HAP-1 (cell line): ENCODE measurements around the gene LTB4R.
"Not testable (repeated sequence)": the region's sequence is repeated elsewhere in the genome, so short reads cannot be mapped to it uniquely, and the experiment has no call there.

Experiments
- DNase-seq, 2 experiments: peaks; one replicate each; pipeline ENCODE4 v3.0.0-alpha.2; 2016 to 2020; ENCODE audit warnings: low spot score in 2 of 2
- H3K27me3 ChIP-seq: fragments of 250-450 bp; sonication (Bioruptor Pico); 2 replicates; pipeline ENCODE4 v1.5.1; 2020; ENCODE audit warnings: low read depth, mild to moderate bottlenecking, moderate library complexity
- H3K36me3 ChIP-seq: fragments of 250-450 bp; sonication (Bioruptor Pico); replicated peaks from 2 replicates; pipeline ENCODE4 v1.5.1; 2020; ENCODE audit warnings: mild to moderate bottlenecking
- H3K4me1 ChIP-seq: fragments of 250-450 bp; sonication (Bioruptor Pico); 2 replicates; pipeline ENCODE4 v1.5.1; 2020; ENCODE audit warnings: mild to moderate bottlenecking
- H3K4me3 ChIP-seq: fragments of 250-450 bp; sonication (Bioruptor Pico); 2 replicates; pipeline ENCODE4 v1.5.1; 2020; ENCODE audit warnings: mild to moderate bottlenecking, moderate library complexity
- H3K9me3 ChIP-seq: fragments of 250-450 bp; sonication (Bioruptor Pico); 2 replicates; pipeline ENCODE4 v1.5.1; 2020; ENCODE audit warnings: mild to moderate bottlenecking, moderate library complexity
- in situ Hi-C: fragments of 300-500 bp; cut with MboI; formaldehyde crosslinking; loops from 3 replicates; pipeline ENCODE4 v1.14.3; 2020; ENCODE audit warnings: low sequenced_read_pairs, inconsistent platforms, mixed read lengths

The LTB4R gene

DNA sequence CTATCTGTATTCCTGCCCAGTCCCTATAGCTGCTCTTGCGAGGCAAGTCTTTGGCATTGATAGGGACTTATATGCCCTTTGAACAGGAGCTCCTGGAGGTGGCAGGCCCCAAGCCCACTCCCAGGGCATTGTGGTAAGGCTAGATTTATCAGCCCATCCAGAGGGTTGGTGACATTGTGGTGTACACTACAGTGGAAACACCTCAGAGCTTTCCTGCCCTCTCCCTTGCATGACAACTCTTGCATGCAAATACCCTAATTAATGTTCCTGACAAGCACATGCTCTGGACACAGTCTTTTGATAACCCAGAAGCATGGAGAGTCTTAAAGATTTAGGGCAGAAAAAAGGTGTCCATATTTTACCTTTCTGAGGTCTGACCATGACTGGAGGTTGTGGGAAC, 29.3 kb downstream of the LTB4R start:
- no peaks in the 10 kb centered on the region for H3K36me3 ChIP-seq
- no peak overlapping the region for H3K4me3 ChIP-seq
- no peaks in the 10 kb centered on the region for H3K4me1 ChIP-seq
- no peaks in the 10 kb centered on the region for H3K9me3 ChIP-seq
- in situ Hi-C loops = loop anchor here (25.0 kb wide), 1 partner anchor 347 kb away; no protein-coding TSS in a partner anchor
- peaks cover 17% of the 10 kb centered on the region for H3K27me3 ChIP-seq
- DNase-seq = no peak

DNA sequence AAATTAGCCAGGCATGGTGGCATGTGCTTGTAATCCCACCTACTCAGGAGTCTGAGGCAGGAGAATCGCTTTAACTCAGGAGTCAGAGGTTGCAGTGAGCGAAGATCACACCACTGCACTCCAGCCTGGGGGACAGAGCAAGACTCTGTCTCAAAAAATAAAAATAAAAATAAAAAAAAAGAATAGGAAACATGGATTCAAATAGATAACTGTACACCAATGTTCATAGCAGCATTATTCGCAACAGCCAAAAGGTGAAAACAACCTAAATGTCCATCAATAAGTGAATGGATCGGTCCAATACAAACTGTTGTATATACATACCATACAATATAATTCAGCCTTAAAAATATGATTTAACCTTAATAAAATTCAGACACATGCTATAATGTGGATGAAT, 31.6 kb downstream of the LTB4R start:
- peaks cover 17% of the 10 kb centered on the region for H3K27me3 ChIP-seq
- in situ Hi-C loops = loop anchor here (25.0 kb wide), 1 partner anchor 344 kb away; no protein-coding TSS in a partner anchor

DNA sequence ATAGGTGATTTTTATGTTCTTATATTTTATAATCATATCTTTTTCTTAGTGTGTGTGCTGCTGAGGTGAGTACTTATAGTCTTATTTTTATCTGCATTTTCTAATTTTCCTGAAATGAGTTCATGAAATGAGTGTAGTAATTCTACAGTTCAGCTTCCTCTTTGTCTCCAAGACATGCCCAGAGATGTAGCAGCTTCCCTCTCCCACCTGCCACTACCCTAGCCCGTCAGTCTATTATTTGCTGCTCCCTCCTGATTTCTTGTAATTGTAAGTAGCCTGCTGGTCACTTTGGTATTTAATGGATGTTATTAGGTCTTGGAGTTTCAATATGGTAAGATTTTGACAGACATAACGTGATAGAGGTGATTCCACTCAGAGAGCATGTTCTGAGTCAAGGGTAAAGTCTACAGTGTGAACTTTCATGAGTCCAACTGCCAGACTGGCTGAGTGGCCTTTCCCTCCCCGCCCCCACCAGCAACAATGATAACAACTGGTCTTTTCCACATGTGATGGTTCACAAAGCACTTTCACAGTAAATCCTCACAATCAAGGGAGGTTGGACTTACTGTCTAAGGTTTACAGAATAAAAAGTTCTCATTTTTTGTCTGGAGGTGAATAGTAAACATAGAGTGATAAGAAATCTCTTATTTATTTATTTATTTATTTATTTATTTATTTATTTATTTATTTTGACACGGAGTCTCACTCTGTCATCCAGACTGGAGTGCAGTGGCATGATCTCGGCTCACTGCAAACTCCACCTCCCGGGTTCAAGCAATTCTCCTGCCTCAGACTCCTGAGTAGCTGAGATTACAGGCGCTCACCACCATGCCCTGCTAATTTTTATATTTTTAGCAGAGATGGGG, 32.7 kb downstream of the LTB4R start:
- DNase-seq = no peak
- no peak overlapping the region for H3K4me3 ChIP-seq
- H3K36me3 ChIP-seq = no peaks in the 10 kb centered on the region
- H3K9me3 ChIP-seq = no peaks in the 10 kb centered on the region
- peaks cover 17% of the 10 kb centered on the region for H3K27me3 ChIP-seq
- in situ Hi-C loops = loop anchor here (25.0 kb wide), 1 partner anchor 343 kb away; no protein-coding TSS in a partner anchor
- no peaks in the 10 kb centered on the region for H3K4me1 ChIP-seq

More for the DNA sequence above, 31.6 kb downstream of the LTB4R start:
- Histone ChIP-seq H3K4me3 (no peak overlapping the region), H3K4me1 (no peaks in the 10 kb centered on the region), H3K36me3 (no peaks in the 10 kb centered on the region), H3K9me3 (no peaks in the 10 kb centered on the region)
- no peak for DNase-seq

DNA sequence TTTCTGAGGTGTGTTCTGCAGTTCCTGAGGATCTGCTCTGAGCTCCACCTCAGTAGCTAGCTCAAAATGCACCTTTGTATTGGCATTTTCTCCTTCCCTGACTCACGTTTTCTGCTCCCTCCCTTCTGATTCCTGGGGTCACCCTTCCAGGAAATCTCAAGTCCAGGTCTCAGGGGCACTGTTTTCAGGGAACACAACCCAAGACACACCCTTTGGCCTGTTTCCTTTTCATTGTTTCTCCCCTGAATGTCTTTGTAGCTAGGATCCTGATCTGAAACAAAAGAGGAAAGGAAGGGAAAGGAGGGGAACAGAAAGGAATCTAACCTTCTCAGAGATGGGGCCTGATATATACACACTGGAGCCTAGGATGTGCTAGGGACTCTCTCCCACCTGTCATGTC, 35.8 kb downstream of the LTB4R start:
- in situ Hi-C loops = loop anchor here (25.0 kb wide), 1 partner anchor 340 kb away; no protein-coding TSS in a partner anchor
- Histone ChIP-seq H3K4me1 (no peaks in the 10 kb centered on the region), H3K36me3 (no peaks in the 10 kb centered on the region), H3K4me3 (no peak overlapping the region), H3K27me3 (peaks cover 42% of the 10 kb centered on the region), H3K9me3 (no peaks in the 10 kb centered on the region)
- no peak for DNase-seq

DNA sequence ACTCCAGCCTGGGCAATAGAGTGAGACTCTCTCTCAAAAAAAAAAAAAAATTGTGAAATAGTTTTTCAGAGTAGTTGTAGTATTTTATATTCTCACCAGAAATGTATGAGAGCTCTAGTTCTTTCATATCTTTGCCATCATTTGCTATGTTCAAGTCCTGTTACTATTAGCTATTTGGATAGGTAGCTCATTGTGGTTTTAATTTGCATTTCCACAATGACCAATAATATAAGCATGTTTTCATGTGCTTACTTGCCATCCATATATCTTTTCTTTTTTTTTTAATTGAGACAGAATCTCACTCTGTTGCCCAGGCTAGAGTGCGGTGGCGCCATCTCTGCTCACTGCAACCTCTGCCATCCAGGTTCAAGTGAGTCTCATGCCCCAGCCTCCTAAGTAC, 36.9 kb downstream of the LTB4R start:
- H3K36me3 ChIP-seq = no peaks in the 10 kb centered on the region
- H3K4me1 ChIP-seq = no peaks in the 10 kb centered on the region
- peaks cover 43% of the 10 kb centered on the region for H3K27me3 ChIP-seq
- no peak for DNase-seq
- no peak overlapping the region for H3K4me3 ChIP-seq
- in situ Hi-C loops = loop anchor here (25.0 kb wide), 1 partner anchor 339 kb away; no protein-coding TSS in a partner anchor
- no peaks in the 10 kb centered on the region for H3K9me3 ChIP-seq

DNA sequence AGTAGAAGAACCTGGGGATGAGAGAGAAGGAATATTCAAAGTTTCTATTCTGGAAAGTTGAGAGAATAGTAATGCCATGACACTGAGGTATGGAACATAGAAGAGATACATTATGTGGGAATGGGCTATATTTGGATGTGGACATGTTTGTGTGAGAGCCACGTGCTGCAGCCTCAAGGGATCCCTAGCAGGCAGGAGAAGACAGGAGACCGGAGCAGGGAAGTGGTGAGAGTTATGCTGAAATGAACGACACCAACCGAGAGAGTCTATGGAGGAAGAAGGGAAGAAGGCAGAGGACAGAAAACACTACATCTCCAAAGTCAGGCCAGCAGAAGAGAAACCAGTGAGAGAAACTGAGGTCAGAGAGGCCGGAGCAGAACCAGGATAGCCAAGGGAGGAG, 38.4 kb downstream of the LTB4R start:
- H3K9me3 ChIP-seq = no peaks in the 10 kb centered on the region
- in situ Hi-C loops = loop anchor here (25.0 kb wide), 1 partner anchor 338 kb away; no protein-coding TSS in a partner anchor
- no peak overlapping the region for H3K4me3 ChIP-seq
- peaks cover 31% of the 10 kb centered on the region for H3K27me3 ChIP-seq
- no peak for DNase-seq
- H3K36me3 ChIP-seq = no peaks in the 10 kb centered on the region
- H3K4me1 ChIP-seq = no peaks in the 10 kb centered on the region

DNA sequence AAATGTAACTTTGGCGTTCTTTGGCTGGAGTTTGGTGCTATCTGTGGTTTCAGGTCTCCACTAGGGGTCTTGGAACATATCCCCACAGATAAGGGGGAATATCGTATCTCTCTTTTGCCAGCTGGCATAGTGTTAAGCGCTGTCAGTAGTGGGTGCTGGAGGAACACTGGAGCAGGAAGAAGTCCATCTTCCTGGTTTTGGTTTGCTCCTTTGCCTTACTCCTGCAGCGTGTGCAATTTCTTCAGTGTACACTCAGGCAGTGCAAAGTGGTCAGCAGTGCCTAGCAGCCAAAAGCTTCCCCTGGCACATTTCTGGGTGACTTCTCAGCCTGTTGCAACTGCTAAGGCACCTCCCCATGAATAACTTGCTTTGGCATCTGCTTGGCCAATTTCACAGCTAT, 40.2 kb downstream of the LTB4R start:
- DNase-seq = no peak
- no peaks in the 10 kb centered on the region for H3K4me1 ChIP-seq
- H3K9me3 ChIP-seq = no peaks in the 10 kb centered on the region
- H3K4me3 ChIP-seq = no peak overlapping the region
- in situ Hi-C loops = no loop called here
- no peaks in the 10 kb centered on the region for H3K36me3 ChIP-seq
- H3K27me3 ChIP-seq = peaks cover 26% of the 10 kb centered on the region

DNA sequence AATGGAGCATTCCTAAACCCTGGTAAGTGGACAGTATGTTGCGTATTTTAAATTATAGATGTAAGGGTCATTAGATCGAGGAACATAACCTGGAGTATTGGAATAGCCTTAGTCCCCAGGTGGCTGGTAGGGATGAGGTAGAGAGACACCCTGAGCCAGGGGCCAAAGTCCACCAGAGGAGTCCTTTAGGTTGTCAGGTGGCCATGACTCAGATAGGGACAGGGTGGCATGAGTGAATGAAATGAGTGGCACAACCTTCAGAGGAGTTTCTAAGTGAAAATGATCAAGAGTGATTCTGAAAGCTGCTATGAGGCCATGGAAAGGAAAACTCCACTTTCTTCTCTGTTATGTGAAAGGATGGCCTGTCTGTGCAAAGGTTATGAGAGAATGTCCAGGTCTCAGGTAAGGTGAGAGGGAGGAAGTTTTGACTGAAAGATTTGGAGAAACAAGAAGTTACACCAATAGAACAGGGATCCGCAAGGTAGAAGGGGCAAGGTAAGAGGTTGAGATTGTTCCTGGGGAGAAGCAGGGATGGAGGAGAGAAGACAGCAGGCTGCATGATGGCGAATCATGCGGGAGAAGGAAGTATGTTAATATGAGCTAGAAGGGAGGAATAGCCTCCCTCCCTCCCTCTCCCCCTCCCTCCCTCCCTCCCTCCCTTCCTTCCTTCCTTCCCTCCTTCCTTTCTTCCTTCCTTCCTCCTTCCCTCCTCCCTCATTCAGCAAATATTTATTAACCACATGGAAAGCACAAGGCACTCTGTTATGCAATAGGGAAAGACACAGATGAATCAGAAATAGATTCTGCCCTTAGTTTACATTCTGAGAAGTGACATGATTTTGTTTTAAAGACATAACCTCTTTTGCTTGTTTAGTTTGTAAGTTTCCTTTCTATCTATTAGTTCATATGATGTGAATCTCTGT, 42.5 kb downstream of the LTB4R start:
- Histone ChIP-seq H3K36me3 (no peaks in the 10 kb centered on the region), H3K27me3 (peaks cover 32% of the 10 kb centered on the region), H3K4me3 (no peak overlapping the region), H3K4me1 (no peaks in the 10 kb centered on the region), H3K9me3 (no peaks in the 10 kb centered on the region)
- in situ Hi-C loops = no loop called here
- no peak for DNase-seq

DNA sequence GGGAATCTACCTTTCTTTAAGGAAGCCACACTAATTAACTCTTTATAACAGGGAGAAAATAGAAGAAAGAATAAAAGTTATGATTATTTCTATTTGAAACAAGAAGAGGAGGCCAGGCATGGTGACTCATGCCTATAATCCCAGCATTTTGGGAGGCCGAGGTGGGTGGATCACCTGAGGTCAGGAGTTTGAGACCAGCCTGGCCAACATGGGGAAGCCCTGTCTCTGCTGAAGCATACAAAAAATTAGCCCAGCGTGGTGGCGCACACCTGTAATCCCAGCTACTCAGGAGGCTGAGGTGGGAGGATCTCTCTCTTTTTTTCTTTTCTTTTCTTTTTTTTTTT, 43.2 kb downstream of the LTB4R start:
- H3K36me3 ChIP-seq, H3K4me1 ChIP-seq, DNase-seq, H3K9me3 ChIP-seq, H3K4me3 ChIP-seq, in situ Hi-C loops: not testable (repeated sequence)
- H3K27me3 ChIP-seq = peaks cover 31% of the 10 kb centered on the region

DNA sequence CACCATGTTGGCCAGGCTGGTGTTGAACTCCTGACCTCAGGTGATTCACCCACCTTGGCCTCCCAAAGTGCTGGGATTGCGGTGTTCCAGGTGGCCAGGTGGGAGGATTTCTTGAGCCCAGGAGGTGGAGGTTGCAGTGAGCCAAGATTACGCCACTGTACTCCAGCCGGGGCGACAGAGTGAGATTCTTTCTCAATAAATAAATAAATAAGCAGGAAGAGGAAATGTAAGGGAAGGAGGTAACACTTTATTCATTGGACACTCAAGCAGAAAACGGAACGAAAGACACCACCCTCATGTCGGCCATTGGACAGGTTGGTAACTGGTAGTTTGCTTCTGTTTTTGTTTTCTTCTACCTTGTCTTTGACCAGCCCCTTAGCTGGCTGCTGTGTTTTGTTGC, 43.7 kb downstream of the LTB4R start:
- Histone ChIP-seq H3K9me3 (no peaks in the 10 kb centered on the region), H3K27me3 (peaks cover 25% of the 10 kb centered on the region), H3K4me3 (no peak overlapping the region), H3K4me1 (no peaks in the 10 kb centered on the region), H3K36me3 (no peaks in the 10 kb centered on the region)
- no peak for DNase-seq
- in situ Hi-C loops = no loop called here

DNA sequence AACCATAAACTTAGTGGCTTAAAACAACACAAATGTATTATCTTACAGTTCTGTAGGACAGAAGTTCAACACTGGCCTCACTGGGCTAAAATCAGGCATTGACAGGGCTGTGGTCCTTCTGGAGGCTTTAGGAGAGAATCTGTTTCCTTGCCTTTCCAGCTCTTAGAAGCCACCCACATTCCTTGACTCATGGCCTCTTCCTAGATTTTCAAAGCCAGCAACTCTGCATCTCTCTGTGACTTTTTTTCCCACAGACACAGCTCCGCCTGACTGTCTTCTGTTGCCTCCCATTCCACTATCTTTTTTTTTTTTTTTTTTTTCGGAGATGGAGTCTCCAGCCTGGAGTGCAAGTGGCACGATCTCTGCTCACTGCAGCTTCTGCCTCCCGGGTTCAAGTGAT, 44.9 kb downstream of the LTB4R start:
- Histone ChIP-seq H3K4me3 (no peak overlapping the region), H3K27me3 (peaks cover 16% of the 10 kb centered on the region), H3K9me3 (no peaks in the 10 kb centered on the region), H3K4me1 (no peaks in the 10 kb centered on the region), H3K36me3 (no peaks in the 10 kb centered on the region)
- no peak for DNase-seq
- in situ Hi-C loops = no loop called here

DNA sequence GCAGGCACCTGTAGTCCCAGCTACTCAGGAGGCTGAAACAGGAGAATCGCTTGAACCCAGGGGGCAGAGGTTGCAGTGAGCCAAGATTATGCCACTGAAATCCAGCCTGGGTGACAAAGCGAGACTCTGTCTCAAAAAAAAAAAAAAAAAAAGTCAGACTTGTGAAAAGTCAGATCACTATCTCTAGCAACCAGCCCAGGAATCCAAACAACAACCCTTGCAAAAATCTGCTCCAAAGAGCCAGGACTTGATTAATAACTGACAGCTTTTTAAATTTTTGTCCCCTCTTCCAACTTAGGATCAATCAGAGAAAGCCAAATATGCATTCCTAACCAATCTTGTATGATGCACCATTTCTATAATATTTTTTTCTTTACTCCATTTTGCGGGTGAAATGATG, 49.0 kb downstream of the LTB4R start:
- no peak overlapping the region for H3K4me3 ChIP-seq
- in situ Hi-C loops = no loop called here
- no peaks in the 10 kb centered on the region for H3K36me3 ChIP-seq
- H3K27me3 ChIP-seq = peaks cover 5% of the 10 kb centered on the region
- DNase-seq = no peak
- no peaks in the 10 kb centered on the region for H3K9me3 ChIP-seq
- no peaks in the 10 kb centered on the region for H3K4me1 ChIP-seq

DNA sequence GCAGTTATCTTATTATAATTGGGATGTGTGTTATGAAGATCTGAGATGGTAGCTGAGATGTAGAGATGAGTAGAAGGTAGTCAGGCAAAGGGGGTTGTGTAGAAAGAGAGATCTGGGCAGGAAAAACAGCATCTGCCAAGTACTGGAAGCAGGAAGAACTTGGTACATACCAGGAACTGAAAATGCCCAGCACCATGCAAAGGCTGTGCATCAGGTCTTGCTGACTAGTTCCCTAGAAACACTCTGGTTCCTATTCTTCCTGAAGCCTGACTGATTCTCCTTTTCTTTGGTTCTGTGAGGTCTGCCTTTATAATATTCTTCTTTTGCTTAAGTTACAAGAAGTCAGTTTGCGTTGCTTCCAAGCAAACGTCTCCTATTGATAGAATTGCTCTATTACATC, 50.0 kb downstream of the LTB4R start:
- Histone ChIP-seq H3K36me3 (no peaks in the 10 kb centered on the region), H3K27me3 (peaks cover 5% of the 10 kb centered on the region), H3K9me3 (no peaks in the 10 kb centered on the region), H3K4me3 (no peak overlapping the region), H3K4me1 (peaks cover 6% of the 10 kb centered on the region; the same call in 1 of the 2 replicates)
- in situ Hi-C loops = no loop called here
- DNase-seq = no peak
